HG02840 (cell line): ENCODE data around the gene FAM174C.

Source experiments
- ATAC-seq: cut with Tn5 transposase; IDR thresholded peaks from one replicate; pipeline ENCODE4 v1.9.1; 2021; ENCODE audit warnings: mild to moderate bottlenecking, moderate library complexity, moderate number of reproducible peaks; ENCODE audit not compliant: unreplicated experiment, low FRiP score

Gene FAM174C

DNA sequence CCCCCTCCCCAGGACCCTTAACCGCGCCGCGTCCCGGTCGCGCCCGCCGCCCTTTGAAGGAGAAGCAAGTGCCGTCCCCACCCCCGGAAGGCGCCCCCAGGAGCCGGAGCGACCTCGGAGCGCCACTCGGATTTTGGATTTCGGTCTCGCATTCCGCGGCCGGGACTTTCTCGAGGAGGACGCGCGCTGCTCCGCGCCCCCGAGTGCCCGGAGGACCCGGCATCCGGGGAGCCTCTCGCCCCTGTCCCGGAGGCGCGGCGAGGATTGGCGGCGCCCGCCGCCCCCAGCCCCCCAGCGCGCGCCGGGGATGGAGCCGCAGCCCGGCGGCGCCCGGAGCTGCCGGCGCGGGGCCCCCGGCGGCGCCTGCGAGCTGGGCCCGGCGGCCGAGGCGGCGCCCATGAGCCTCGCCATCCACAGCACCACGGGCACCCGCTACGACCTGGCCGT is 25.3 kb upstream of the FAM174C start:
- no peak for ATAC-seq

DNA sequence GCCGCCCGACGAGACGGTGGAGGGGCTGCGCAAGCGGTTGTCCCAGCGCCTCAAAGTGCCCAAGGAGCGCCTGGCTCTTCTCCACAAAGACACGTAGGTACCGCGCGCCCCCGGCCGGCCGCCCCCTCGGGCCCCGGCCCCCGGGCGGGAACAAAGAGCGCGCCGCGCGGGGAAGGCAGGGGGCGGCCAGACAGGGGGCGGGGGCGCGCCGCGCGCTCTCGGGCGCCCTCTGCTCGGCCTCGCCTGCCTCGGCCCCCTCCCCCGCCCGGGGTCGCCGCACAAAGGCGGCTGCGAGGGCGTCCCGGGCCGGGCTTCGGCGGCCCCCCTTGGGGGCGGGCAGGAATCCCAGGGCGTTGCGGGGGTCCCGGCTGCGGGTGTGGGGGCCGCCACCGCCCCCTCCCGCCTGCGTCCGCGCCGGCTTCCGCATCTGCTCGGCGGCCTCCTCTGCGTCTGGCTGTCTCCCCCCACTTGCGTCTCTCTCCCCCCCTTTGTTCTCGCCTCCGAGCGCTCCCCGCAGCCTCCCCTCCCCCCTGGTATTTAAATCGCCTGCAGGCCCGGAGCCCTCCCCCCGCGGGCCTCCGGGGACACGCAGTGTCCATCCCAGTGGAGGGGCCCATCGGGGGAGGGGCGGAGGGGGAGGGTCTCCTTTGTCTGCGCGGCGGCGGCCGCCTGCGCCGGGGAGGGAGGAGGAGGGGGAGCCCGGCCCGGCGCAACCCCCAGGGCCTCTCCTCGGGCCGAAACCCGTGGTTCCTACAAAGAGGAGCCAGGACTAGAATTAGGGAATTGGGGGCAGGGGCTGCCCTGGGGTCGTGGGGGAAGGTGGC is 24.7 kb upstream of the FAM174C start:
- no peak for ATAC-seq

DNA sequence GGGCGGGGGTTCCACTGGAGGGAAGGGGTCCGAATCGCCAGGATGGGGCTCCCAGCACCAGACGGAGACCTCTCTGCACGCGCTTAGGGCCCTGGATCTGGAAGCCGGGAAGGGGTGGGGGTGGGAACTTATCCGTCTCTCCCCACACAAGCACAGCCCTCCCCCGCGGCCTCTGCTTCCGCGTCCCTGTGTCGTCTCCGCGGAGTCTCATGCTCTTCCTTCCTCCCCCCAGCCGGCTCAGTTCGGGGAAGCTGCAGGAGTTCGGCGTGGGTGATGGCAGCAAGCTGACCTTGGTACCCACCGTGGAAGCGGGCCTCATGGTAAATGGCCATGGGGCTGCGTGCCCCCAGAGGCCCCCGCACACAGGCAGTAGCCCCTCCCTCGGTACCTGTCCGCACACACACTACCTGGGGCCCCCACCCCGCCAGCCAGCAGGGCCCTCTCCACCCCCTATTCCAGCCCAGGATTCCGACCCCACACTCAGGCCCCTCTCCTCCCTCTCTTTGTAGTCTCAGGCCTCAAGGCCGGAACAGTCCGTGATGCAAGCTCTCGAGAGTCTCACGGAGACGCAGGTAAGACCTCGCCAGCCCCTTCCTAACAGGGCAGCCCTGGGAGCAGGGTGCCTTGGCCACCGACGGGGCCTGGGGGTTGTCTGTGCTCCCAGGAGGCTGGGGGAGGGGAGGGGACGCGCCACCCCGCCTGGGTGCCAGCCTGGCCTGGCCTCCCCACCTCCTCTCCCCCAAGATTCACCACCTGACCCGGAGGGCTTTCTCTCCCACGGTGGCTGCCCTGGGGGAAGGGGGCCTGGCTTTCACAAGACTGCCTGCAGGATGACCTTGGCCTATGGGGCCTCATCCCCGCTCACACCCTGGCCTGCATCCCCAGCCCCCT is 23.8 kb upstream of the FAM174C start:
- no peak for ATAC-seq

DNA sequence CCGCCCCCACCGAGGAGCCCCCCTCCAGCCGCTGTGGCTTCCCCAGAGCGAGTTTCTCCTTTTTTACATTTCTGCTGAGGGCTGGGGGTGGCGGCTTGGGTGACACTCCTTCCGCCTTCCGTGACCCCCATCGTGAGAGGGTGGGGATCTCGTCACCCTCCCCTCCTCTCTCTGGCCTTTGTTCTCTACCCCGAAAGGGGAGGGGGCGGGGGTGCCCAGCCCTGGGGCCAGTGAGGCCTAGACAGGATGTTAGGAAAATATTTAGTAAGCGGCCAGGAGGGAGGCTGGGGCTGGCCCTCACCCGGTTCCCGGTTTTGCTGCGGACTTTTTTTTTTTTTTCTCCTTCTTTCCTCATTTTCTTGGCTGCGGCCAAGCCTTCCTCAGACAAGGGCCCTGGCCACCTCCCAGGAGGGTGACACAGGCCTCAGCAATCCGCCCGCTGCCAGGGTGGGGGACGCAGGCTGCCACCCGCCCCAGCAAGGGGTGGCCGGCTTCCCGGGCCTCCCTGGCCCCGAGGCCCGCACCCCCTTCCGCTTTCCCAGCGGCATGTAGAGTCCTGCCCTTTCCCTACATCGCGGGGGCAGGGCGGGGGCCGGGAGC is 23.0 kb upstream of the FAM174C start:
- no peak for ATAC-seq

DNA sequence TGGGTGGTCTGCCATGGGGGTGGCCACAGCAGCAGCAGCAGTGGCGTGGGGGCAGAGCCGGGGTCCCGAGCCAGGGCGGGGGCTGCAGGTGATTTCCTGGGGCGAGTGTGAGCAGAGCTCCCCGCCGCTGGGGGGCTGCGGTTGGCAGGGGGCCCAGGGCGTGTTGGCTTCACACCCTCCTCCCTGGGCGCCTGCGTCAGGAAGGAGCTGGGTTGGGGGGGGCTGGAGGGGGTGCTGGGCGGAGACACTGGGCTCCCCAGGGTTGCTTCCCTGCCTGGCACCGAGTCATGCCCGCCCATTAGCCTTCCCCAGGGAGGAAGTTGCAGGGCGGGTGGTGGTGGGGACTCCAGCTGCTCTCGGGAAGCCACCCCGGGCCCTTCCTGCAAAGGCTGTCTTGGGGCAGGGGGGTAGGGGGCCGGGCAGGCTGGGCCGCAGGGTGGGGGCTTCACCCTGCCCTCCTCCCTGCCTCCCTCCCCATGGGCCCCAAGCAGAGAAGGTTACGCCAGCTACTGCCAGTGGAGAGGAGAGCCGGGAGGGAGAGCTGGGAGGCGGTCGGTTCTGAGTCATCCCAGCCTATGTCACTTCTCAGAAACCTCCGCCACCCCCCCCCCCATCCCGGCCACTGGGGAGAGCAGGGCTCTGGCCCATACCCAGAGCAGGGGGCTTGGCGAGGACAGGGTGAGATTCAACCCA is 22.4 kb upstream of the FAM174C start:
- no peak for ATAC-seq

DNA sequence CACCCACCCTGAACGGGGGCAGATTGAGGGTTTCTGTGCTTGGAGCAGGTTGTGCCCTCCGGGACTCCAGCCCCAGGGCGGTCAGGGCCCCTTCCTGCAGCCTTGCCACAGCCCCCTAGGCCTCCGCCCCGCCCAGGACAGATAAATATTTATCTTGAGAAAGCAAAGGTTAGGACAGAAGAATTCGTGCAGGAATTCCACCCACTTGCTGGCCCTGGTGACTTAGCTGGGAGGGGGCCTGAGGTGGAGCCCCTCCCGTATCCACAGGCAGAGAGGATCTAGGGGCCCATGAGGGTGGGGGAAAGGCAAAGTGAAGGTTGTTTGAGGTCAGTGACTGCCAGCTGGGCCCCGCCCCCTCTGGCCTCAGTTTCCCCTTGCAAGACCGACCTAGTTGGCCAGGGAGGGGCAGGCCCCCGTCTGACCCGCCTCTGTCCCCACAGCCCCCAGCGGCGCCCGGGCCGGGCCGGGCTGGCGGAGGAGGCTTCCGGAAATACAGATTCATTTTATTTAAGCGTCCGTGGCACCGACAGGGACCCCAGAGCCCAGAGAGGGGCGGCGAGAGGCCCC is 21.7 kb upstream of the FAM174C start:
- no peak for ATAC-seq

DNA sequence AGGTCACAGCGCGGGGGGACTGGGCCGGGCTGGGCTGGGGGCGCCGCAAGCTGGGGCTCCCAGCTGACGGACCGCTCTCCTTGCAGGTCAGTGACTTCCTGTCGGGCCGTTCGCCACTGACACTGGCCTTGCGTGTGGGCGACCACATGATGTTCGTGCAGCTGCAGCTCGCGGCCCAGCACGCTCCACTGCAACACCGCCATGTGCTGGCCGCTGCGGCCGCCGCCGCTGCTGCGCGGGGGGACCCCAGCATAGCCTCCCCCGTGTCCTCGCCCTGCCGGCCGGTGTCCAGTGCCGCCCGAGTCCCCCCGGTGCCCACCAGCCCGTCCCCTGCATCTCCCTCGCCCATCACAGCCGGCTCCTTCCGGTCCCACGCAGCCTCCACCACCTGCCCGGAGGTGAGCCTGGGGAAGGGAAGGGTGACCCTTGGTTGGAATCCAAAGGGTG is 21.2 kb upstream of the FAM174C start:
- no peak for ATAC-seq

DNA sequence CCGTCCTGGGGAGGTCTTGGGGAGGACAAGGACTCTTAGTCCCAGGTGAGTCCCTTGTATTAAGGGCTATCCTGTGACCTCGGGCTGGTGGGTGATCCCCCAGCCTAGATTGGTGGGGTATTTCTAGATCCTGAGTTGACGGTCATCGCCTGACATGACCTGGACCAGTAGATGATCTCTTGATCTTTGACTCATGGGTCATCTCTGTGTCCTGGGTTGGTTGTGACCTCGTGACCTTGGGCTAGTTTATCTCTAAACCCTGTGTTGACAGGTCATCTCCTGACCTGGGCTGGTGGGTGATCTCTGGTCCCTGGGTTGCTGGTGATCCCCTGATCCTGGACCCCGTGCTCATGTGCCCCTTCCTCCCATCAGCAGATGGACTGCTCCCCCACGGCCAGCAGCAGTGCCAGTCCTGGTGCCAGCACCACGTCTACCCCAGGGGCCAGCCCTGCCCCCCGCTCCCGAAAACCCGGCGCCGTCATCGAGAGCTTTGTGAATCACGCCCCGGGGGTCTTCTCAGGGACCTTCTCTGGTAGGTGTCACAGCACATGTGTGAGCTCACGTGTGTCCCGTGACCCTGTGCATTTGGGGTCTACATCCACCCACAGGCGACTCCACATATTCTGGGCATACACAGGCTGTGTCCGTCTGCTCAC is 20.7 kb upstream of the FAM174C start:
- no peak for ATAC-seq

DNA sequence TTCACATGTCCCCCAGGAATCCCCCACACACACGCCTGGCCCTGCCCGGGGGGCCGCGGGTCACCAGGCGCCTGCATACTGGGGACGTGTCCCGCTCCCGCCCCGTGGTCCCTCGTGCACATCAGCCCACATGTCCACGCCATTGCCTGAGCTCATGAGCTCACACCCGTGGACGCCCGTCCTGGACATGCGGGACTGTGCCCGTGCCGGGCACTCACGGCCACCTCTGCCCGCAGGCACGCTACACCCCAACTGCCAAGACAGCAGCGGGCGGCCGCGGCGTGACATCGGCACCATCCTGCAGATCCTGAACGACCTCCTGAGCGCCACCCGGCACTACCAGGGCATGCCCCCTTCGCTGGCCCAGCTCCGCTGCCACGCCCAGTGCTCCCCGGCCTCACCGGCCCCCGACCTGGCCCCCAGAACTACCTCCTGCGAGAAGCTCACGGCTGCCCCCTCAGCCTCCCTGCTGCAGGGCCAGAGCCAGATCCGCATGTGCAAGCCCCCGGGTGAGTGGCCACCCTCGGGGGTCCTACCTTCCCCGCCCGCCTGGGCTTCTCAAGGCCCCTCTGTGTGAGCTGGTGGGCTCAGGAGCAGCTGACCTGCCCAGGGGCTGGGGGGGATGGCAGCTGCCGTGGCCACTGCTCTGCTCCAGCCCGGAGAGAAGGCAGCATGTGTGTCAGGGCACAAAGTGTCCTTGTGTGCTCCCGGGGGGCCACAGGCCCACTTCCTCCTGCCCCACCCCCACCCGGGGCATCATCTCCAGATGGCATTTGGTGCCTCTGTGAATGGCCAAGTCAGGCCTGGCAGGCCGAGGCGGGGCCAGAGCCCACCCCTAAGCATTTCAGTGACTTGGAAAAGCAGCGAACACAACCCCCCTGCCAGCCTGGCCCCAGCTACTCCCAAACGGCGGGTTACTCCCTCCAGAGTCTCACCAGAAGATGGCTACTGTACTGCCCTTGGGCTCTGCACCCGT is 19.9 kb upstream of the FAM174C start:
- ATAC-seq: no peak

DNA sequence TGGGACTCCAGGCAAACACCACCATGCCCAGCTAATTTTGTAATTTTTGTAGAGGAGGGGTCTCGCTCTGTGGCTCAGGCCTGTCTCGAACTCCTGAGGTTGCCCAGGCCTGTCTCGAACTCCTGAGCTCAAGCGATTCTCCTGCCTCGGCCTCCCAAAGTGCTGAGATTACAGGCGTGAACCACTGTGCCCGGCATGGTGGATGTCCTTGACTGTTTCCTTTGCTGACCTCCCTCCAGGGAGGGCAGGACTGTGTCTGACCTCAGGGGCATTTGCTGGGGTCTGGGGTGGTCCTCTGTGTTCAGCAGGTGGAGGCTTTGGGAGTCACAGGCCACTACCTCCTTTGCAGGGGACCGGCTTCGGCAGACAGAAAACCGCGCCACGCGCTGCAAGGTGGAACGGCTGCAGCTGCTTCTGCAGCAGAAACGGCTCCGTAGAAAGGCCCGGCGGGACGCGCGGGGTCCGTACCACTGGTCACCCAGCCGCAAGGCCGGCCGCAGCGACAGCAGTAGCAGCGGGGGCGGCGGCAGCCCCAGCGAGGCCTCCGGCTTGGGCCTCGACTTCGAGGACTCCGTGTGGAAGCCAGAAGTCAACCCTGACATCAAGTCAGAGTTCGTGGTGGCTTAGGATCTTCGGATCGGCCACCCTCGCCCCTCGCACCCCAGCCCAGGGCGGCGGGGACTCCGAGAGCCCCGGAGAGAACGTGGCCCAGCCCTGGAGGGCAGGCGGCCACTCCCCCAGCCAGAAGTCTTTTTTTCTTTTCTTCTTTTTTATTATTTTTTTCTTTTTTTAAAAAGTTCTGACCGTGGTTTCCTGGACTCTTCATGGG is 18.5 kb upstream of the FAM174C start:
- ATAC-seq: no peak

DNA sequence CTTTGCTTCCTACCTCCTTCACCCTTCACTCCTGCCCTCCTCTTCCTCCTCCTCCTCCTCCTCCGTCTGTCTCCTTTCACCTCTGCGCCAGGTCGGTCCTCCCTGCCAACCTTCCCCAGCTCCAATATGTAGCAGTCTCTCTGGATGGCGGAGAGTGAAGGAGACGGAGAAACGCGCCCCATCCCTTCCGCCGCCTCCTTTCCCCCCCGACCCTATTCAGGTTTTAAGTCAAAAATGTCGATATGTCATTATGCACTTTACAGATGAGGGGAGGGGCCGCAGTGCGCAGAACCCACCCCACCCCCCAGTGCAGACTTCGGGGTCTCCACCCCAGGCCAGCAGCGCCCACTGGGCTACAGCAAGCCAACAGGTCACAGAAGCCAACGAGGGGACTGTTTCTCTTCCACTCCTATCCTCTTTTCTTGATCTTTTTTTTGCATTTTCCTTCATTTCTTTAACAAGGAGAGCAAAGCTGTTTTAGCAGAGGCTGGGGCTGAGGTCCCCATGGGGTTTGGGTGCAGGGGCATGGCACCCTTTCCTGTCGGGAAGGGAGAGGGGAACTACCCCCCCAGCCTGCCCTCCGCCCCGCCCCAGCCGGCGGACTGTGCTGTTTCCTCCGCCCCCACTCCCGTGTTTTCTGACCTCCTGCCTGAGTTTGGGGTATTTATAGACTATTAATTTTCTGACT is 17.7 kb upstream of the FAM174C start:
- ATAC-seq: no peak

DNA sequence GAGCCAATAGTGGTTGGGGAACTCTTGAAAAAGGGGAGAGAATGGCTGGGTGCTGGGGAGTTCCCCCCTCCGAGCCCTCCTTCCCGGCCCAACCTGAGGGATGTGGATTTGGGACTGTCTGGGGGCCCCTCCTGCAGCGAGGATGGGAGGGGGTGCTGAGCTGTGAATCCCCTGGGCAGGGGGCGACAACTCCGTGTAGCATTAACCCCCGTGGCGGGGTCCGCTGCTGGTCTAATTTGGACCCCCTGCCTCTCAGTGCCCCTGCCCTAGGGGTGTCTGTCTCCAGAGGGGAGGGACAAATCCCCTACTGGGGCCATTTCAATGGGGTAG is 17.2 kb upstream of the FAM174C start:
- no peak for ATAC-seq

DNA sequence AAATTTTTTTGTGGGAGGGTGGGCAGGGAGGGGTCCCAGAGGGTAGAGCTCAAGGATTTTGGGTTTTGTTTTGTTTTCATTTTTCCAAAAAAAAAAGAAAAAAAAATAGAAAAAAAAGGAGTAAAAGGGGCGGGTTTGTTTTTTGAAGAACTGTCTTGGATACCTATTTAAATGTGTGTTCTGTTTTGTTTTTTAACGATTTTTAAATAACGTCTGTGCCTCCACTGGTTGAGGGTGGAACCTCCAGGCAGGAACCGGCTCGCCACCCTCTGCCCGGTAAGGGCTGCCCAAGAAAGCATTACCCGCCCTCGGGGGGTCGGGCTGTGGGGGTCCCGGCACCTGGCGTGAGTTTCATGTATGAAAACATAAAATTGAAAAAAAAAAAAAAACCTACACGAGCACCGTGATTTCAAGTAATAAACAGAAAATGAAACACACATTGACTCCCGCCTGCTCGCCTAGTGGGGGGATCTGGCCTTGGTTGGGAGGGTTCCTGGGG is 16.6 kb upstream of the FAM174C start:
- no peak for ATAC-seq

DNA sequence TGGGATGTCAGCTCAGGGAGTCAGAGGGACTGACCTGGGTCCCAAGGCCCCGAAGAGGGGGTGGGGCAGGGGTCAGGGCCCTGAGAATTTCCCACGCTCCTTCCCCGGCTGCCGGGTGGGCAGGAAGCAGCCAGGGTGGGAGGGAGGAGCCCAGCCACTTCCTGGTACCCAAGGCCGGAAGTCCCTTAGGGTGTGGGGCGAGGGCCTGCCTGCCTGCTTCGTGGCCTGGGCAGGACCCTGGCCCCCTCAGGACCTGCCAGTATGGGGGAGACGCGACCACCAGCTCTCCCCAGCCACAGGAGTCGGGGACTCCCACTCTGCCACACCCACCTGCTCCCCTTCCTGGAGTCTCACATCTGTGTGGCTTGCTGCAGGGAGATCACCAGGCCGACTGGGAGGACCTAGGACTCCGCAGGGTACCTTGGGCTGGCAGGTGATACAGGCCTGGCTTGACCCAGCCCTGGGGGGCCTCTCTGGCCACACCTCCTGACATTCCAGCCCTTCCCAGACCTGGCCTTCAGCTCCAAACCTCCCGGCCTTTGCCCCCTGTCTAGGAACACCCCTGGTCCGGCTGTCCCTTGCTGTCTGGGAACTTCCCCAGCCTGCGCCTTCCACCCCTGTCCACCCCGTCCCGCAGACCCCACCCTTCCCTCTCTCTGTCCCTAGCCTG is 16.0 kb upstream of the FAM174C start:
- peak; percentile 27 for ATAC-seq

DNA sequence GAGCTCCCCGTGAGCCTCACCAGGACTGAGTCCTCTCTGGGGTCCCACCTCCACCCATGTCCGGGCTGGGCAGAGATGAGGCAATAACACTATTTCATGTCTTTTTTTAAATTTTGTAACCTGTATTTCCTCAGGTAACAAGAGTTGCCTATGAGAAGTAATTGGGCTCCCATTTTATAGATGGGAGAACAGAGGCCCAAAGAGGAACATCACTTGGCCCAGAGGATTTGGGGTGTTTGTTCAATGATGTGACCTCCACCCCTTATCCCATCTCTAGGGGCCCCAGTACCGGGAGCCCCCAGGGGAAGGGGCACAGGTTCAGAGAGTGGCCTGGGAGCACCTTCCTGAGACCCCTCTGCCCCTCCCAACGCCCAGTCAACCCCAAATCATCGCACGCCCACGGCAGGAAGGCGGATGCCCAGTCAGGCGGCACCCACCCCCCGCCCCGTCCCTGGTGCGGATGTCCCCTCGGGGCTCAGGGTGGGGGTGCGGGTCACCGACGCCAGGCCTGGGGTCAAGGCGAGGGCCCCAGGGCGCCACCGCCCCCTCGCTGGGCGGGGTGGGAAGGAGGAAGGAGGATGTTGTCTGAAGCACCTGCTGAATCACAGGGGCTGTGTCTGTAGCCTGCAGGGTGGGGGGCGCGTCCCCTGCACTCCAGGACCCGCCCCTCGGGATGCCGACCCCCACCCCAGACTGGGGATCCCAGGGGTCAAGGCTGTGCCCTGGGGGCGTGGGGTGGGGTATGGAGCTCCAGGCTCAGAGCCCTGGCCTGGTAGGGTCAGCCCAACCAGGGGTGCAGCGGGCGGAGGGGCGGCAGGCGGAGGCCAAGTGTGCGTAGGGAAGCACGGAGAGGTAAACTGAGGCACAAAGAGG is 15.2 kb upstream of the FAM174C start:
- peak; percentile 7 for ATAC-seq
